Measurements from ENCODE around the gene TATDN2.
"Not testable (repeated sequence)": the region's sequence is repeated elsewhere in the genome, so short reads cannot be mapped to it uniquely, and the experiment has no call there.

The TATDN2 gene

DNA sequence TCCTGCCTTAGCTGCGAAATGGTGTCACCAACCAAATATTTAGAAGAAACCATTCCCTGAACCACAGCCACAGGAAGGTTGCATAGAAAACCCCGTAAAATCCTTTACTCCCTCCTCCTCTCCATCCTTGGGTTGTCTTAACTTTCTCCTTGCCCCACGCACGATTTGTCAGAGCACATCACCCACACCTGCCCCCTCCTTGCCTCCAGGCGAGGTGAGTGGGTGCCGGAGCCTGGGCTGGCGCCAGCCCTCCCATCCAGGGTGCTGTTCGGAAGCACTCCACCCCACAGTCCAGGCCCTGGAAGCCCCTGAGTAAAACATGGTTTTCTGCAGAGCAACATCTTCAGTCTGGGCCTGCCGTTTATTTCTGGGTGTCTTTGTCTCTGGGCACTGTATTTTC lies 40.8 kb downstream of the TATDN2 start:
- in situ Hi-C loops (cut with MboI; ENCODE audit: low pct_unique_long_range_greater_than_20kb, low sequenced_read_pairs, unreplicated experiment): no loop called here
- no peak for DNase-seq (ENCODE audit: low spot score)
- TF ChIP-seq, protein P1, sequence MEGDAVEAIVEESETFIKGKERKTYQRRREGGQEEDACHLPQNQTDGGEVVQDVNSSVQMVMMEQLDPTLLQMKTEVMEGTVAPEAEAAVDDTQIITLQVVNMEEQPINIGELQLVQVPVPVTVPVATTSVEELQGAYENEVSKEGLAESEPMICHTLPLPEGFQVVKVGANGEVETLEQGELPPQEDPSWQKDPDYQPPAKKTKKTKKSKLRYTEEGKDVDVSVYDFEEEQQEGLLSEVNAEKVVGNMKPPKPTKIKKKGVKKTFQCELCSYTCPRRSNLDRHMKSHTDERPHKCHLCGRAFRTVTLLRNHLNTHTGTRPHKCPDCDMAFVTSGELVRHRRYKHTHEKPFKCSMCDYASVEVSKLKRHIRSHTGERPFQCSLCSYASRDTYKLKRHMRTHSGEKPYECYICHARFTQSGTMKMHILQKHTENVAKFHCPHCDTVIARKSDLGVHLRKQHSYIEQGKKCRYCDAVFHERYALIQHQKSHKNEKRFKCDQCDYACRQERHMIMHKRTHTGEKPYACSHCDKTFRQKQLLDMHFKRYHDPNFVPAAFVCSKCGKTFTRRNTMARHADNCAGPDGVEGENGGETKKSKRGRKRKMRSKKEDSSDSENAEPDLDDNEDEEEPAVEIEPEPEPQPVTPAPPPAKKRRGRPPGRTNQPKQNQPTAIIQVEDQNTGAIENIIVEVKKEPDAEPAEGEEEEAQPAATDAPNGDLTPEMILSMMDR (IDR thresholded peaks at IDR 0.05; ENCODE audit: extremely low read depth, insufficient read depth, missing control alignments): no peak

DNA sequence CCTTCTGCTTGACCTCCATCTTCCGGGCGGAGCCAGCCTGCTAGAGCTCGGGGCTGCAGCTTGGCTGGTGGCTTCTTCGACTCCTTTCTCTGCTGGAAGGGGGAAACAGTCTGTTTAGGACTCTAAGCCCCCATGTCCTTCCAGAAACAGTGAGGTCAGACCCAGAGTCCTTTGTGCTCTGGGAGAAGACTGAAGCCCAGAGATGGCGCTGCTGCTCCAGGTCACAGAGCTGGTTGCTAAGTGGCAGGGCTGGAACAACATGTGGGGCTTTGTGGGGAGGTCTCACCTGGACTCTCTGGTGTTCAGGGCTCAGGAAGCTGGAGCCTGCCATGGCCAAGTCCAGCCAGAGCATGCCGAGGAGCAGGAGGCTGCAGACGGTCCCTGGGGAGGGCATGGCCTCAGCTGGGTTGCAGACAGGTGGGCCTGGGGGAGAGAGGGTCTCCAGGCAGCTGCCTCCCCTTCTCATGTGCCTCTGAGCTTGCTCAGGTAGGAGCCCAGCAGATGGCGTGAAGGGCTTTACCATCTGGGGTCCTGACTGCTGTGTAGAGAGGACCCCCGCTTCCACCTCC lies 41.6 kb downstream of the TATDN2 start:
- DNase-seq (ENCODE audit: low spot score): no peak
- TF ChIP-seq, protein P1 (IDR thresholded peaks at IDR 0.05; ENCODE audit: extremely low read depth, insufficient read depth, missing control alignments): no peak
- in situ Hi-C loops (cut with MboI; ENCODE audit: low pct_unique_long_range_greater_than_20kb, low sequenced_read_pairs, unreplicated experiment): no loop called here

DNA sequence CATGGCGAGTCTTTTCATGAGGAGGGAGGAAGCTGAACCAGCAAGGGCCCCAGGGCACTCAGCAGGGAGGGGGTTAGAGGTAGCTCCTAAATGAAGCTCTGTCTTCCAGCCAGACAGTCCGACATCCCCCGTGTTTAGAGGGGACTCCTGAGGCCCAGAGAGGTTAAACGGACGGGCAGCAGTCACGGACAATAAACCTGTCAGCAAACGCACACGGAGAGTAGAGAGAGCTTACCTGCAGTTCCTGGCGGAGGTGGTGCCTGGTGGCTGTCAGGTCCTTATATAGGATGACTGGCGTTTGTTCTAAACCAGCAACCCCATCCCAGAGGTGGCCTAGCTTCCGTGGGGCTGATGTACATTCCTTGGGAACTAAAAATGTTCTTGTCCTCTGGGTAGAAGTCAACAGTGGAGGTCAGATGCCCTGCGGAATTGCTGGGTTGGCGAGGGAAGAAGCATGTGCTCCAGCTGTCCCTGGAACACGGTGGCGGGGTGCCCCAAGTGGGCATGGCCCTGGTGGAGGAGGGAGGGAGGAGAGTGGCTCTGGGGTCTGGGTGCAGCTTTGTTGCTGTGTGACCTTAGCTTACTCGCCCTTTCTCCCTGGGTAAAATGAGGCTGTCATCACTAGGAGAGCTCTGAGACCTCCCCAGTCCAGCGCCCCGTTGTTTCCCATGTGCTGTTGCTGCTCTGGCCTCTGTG lies 42.4 kb downstream of the TATDN2 start:
- TF ChIP-seq, protein P1 (IDR thresholded peaks at IDR 0.05; ENCODE audit: extremely low read depth, insufficient read depth, missing control alignments): no peak
- DNase-seq (ENCODE audit: low spot score): no peak
- in situ Hi-C loops (cut with MboI; ENCODE audit: low pct_unique_long_range_greater_than_20kb, low sequenced_read_pairs, unreplicated experiment): no loop called here

DNA sequence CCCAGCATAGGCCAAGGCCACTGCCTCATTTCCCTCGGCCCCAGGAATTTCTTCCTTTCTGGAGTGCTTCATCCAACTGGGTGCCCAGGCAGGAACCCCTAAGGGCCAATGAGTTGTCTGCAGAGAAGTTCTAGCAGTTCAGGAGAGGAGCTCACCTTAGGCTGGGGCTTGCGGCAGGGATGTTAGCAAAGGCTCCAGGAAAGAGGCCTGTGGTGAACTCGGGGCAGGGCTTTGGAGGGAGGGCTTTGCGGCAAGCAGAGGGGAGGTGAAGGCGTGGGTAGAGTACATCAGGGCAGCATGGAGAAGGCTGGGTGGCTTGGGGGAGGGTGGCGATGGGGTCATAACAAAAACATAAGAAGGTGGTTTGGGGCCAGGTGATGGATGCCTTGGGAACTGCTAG lies 43.4 kb downstream of the TATDN2 start:
- in situ Hi-C loops (cut with MboI; ENCODE audit: low pct_unique_long_range_greater_than_20kb, low sequenced_read_pairs, unreplicated experiment): no loop called here
- TF ChIP-seq, protein P1 (IDR thresholded peaks at IDR 0.05; ENCODE audit: extremely low read depth, insufficient read depth, missing control alignments): no peak
- no peak for DNase-seq (ENCODE audit: low spot score)

DNA sequence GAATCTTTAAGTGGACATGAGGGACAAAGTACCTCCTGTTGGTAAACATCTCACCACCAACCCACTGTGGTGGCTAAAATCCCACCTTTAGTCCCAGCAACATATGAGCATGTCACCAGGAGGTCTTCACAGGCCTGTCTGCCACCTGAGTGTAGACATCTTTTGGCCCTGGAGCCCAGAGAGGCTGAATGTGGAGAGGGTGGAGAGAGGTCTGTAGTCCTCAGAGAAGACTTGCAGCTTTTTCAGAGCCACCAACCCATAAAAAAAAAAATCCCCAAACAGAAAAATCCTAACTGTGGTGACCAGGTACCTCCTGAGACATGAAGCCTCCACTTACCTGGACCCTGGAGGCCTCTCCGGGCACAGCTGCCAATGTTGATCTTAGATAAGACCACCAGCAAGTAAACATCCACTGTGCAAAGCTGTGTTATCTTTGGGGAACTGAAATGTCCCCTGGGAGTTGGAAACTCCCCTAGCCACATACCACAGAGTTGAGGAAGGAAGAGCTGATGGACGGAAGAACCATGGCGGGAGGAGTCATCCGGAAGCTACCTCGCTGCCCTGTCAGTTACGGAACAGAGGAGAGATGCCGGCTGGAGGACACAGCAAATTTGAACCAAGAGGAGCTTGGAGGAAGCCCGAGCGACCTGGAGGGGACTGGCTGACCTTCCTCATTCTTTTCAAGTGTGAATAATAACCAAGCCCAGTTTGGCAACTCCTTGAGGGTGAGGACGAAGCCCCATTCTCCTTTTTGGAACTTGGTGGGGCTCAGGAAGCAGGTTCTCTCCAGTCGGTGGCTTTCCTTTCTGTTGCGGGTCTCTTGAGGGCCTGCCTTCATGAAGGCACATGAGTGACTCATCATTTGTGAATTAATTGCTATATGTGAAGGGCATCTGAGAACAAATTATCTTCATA lies 44.5 kb downstream of the TATDN2 start, which contains the start of gene GHRL:
Gene GHRL, minus strand, starts transcription at position 443 of the 915 bp plus-strand sequence. CDS start 2,767 bp downstream, outside the sequence.
- TF ChIP-seq, protein P1 (IDR thresholded peaks at IDR 0.05; ENCODE audit: extremely low read depth, insufficient read depth, missing control alignments): no peak
- in situ Hi-C loops (cut with MboI; ENCODE audit: low pct_unique_long_range_greater_than_20kb, low sequenced_read_pairs, unreplicated experiment): no loop called here
- DNase-seq (ENCODE audit: low spot score): peak; percentile 80

DNA sequence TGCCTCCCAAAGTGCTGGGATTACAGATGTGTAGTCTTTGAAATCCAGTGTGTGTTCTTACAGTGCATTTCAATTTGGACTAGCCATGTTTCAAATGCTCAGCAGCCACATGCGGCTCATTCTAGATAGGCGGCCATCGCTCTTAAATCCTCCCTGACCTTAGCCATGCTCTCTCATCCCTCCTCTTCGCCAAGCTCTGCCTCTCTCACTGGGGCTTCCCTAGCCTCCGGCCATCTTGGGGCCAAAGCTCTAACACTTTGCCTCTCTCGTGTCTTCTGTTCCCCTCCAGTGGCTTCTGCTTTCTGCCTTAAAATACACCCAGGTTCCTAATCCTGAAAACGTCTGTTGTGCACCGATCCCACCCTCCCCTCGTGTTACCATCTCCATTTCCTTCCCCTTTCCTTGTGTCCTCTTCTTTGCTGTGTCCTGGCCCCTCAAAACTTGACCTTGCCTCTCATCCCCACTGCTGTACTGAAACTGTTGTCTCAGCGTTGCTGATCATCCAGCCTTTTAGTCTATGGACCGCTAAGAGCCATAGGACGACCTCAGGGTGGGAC lies 45.8 kb downstream of the TATDN2 start:
- TF ChIP-seq, protein P1 (IDR thresholded peaks at IDR 0.05; ENCODE audit: extremely low read depth, insufficient read depth, missing control alignments): no peak
- in situ Hi-C loops (cut with MboI; ENCODE audit: low pct_unique_long_range_greater_than_20kb, low sequenced_read_pairs, unreplicated experiment): no loop called here
- no peak for DNase-seq (ENCODE audit: low spot score)

DNA sequence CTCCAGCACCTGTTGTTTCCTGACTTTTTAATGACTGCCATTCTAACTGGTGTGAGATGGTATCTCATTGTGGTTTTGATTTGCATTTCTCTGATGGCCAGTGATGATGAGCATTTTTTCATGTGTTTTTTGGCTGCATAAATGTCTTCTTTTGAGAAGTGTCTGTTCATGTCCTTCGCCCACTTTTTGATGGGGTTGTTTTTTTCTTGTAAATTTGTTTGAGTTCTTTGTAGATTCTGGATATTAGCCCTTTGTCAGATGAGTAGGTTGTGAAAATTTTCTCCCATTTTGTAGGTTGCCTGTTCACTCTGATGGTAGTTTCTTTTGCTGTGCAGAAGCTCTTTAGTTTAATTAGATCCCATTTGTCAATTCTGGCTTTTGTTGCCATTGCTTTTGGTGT lies 49.8 kb downstream of the TATDN2 start:
- in situ Hi-C loops (cut with MboI; ENCODE audit: low pct_unique_long_range_greater_than_20kb, low sequenced_read_pairs, unreplicated experiment); DNase-seq (ENCODE audit: low spot score): not testable (repeated sequence)
